Fibroblast of the aortic adventitia (primary cell): ENCODE measurements around the gene DNAH10. TPM values are rescaled to one million over a fixed set of nuclear protein-coding genes. Genes with fewer than 3 reads are reported as not detected.
A peak's percentile ranks its signal among the peaks of the same experiment; 100 is the strongest.

Experiments used
- DNase-seq: peaks from one replicate; pipeline ENCODE4 v3.0.0-alpha.2; 2010; ENCODE audit warnings: low read depth
- H3K4me3 ChIP-seq: 2 replicates; pipeline ENCODE4 v1.5.1; 2011; ENCODE audit warnings: low read depth, mild to moderate bottlenecking, control low read depth, low read length, moderate library complexity
- CTCF ChIP-seq: IDR thresholded peaks from 2 replicates; pipeline ENCODE4 v1.5.1; 2011; ENCODE audit warnings: mild to moderate bottlenecking, low read length, control low read depth, inconsistent platforms; ENCODE audit not compliant: insufficient read depth
- total RNA-seq: library from RNA; depleted of rRNA; stranded (reverse); fragments of >200 nt; gene quantifications from 2 replicates; pipeline ENCODE4 v1.2.3, GENCODE V29; 2012; ENCODE audit warnings: low replicate concordance

The DNAH10 gene
- total RNA-seq, 1 donor: 0.18 TPM

GRCh38 chr12:123859035-123859434 lies 96.9 kb downstream of the DNAH10 start:
- no peak overlapping the region for H3K4me3 ChIP-seq
- TF ChIP-seq CTCF: no peak
- DNase-seq: no peak

- no peak for TF ChIP-seq CTCF
- DNase-seq: no peak
- H3K4me3 ChIP-seq: no peak overlapping the region
These were observed 98.3 kb downstream of the DNAH10 start for GRCh38 chr12:123860377-123860776.

DNA sequence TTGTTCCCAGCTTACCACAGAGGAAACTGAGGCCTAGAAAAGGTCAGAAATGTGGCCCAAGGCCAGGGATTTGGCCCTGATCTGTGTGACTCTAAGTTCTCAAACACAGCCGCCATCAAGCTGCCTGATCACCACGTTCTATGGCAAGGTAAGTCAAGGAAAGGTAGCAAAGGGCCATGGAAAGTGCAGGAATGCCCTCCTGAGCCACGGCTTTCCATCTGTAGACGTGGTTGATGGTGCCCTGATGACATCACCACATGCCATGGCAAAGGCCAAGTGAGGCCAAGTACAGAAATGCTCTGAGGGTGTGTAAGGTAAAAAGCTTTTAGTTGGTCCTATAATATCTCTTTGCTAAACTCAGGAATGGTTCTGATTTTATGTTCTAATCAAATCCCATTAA lies 99.3 kb downstream of the DNAH10 start:
- no peak for DNase-seq
- TF ChIP-seq CTCF: no peak
- H3K4me3 ChIP-seq: no peak overlapping the region

DNA sequence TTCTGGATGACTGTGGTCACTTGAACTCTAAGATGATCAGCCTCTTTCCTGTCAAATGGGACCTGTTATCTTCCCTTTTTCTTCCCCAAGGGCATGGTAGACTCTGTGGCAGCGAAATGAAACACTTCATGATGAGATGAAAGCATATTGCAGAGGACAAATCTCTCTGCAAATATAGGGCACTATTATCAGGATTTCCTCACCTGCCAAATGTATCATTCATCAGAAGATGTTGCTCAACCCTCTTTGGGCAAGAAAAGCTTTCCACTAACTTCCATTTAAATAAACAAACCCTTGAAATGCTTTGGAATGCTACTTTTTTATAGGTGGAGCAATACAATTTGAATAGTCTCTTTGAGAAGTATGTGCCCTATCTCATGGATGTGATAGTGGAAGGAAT lies 105.0 kb downstream of the DNAH10 start:
- TF ChIP-seq CTCF: no peak
- peak; percentile 10 for DNase-seq
- no peak overlapping the region for H3K4me3 ChIP-seq

DNA sequence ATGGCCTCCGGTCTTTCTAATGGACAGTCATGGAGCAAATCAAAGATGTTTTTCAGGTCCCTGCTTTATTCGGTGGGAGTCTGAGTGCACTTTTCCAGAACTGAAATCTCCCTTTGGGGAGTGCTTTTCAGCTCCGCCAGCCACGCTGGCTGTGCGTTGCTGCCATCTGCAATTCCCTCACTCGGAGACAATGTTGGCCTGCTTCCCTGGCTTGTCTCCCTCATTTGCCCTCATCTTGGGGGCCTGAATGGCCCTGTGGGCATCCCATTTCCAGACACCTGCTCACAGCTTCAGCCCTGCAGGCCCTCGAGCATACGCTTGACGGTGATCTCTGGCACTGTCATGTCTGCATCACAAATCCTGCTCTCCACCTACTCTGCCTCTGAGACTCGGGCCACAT lies 106.7 kb downstream of the DNAH10 start:
- H3K4me3 ChIP-seq: no peak overlapping the region
- DNase-seq: no peak
- TF ChIP-seq CTCF: no peak

DNA sequence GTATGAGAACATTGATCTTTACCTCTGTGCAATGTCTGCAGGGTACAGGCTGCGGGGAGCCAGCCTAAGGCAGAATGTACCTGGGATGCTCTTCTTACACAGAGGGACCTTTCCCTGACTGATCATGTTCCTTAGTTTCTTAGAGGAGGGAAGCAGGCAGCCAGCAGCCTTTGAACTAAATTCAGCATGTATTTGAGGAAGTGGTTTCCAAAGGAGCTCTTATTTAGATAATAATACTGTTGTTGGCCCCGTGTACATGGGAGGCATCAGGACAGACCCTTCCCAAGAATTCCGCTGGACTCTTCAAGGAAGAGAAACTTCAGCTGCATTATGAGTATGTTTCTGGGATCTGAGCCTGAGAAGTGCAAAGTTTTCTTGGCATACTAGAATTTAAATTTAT lies 111.7 kb downstream of the DNAH10 start:
- no peak for DNase-seq
- no peak overlapping the region for H3K4me3 ChIP-seq
- no peak for TF ChIP-seq CTCF

GRCh38 chr12:123877968-123878367 lies 115.9 kb downstream of the DNAH10 start:
- no peak for TF ChIP-seq CTCF
- H3K4me3 ChIP-seq: no peak overlapping the region
- DNase-seq: no peak
